Astrocyte (in vitro differentiated cells and primary cell): ENCODE measurements around the gene SIRPB2. TPM values are rescaled to one million over a fixed set of nuclear protein-coding genes. Genes with fewer than 3 reads are reported as not detected.

Experiments used
- DNase-seq: peaks from one replicate; pipeline ENCODE4 v3.0.0-alpha.2; 2010; ENCODE audit warnings: low read depth
- FAIRE-seq: peaks from 2 replicates; lab custom pipeline; 2011; peaks lifted over from hg19 to GRCh38; lab: Jason Lieb, UNC
- H2AFZ ChIP-seq: 2 replicates; pipeline ENCODE4 v1.6.0; 2012; ENCODE audit warnings: low read depth, low read length, inconsistent platforms
- H3K27ac ChIP-seq: 2 replicates; pipeline ENCODE4 v1.5.1; 2011; ENCODE audit warnings: low read depth, low read length, inconsistent platforms
- H3K27me3 ChIP-seq: 2 replicates; pipeline ENCODE4 v1.6.0; 2011; ENCODE audit warnings: low read length, inconsistent platforms; ENCODE audit not compliant: insufficient read depth
- H3K36me3 ChIP-seq: 2 replicates; pipeline ENCODE4 v1.5.1; 2011; ENCODE audit warnings: low read length, inconsistent platforms; ENCODE audit not compliant: insufficient read depth
- H3K4me1 ChIP-seq: 2 replicates; pipeline ENCODE4 v1.5.1; 2011; ENCODE audit warnings: low read length, inconsistent platforms; ENCODE audit not compliant: insufficient read depth
- H3K4me2 ChIP-seq: 2 replicates; pipeline ENCODE4 v1.6.0; 2012; ENCODE audit warnings: low read length, inconsistent platforms
- H3K4me3 ChIP-seq: 2 replicates; pipeline ENCODE4 v1.5.1; 2011; ENCODE audit warnings: low read depth, mild to moderate bottlenecking, low read length, inconsistent platforms; ENCODE audit not compliant: insufficient read depth
- H3K79me2 ChIP-seq: 2 replicates; pipeline ENCODE4 v1.6.0; 2012; ENCODE audit warnings: mild to moderate bottlenecking, low read length, inconsistent platforms; ENCODE audit not compliant: insufficient read depth
- H3K9ac ChIP-seq: 2 replicates; pipeline ENCODE4 v1.6.0; 2012; ENCODE audit warnings: mild to moderate bottlenecking, low read length, inconsistent platforms
- H3K9me3 ChIP-seq: 2 replicates; pipeline ENCODE4 v1.5.1; 2012; ENCODE audit warnings: low read depth, mild to moderate bottlenecking, low read length, inconsistent platforms; ENCODE audit not compliant: insufficient read depth
- H4K20me1 ChIP-seq: 2 replicates; pipeline ENCODE4 v1.6.0; 2012; ENCODE audit warnings: low read length, inconsistent platforms; ENCODE audit not compliant: insufficient read depth
- H3K27ac Mint-ChIP-seq: one replicate; pipeline ENCODE4 v1.8.0; 2021; ENCODE audit warnings: mild to moderate bottlenecking, mixed read lengths; ENCODE audit not compliant: unreplicated experiment
- H3K27me3 Mint-ChIP-seq: one replicate; pipeline ENCODE4 v1.8.0; 2021; ENCODE audit warnings: low read depth, mixed read lengths; ENCODE audit not compliant: unreplicated experiment
- H3K36me3 Mint-ChIP-seq: one replicate; pipeline ENCODE4 v1.8.0; 2021; ENCODE audit warnings: low read depth, mixed read lengths; ENCODE audit not compliant: unreplicated experiment
- H3K4me1 Mint-ChIP-seq: one replicate; pipeline ENCODE4 v1.8.0; 2021; ENCODE audit warnings: low read depth, mixed read lengths; ENCODE audit not compliant: unreplicated experiment
- H3K4me3 Mint-ChIP-seq: one replicate; pipeline ENCODE4 v1.8.0; 2021; ENCODE audit warnings: mild to moderate bottlenecking, moderate library complexity, mixed read lengths; ENCODE audit not compliant: unreplicated experiment
- H3K9me3 Mint-ChIP-seq: one replicate; pipeline ENCODE4 v1.8.0; 2021; ENCODE audit warnings: mild to moderate bottlenecking, mixed read lengths; ENCODE audit not compliant: unreplicated experiment
- CTCF ChIP-seq: IDR thresholded peaks from 2 replicates; pipeline ENCODE4 v1.5.1; 2011; ENCODE audit warnings: low read depth, mild to moderate bottlenecking, inconsistent platforms, low read length, moderate library complexity; ENCODE audit not compliant: insufficient read depth
- EZH2 ChIP-seq: IDR thresholded peaks from 2 replicates; pipeline ENCODE4 v1.6.1; 2012; ENCODE audit warnings: mild to moderate bottlenecking, low read length, inconsistent platforms; ENCODE audit not compliant: insufficient read depth
- total RNA-seq: library from RNA; stranded (reverse); gene quantifications from 2 replicates; pipeline ENCODE4 v1.2.1, GENCODE V29; 2021

The SIRPB2 gene
- total RNA-seq, 1 donor from 2014 or later, result not detected

- H3K4me1 Mint-ChIP-seq, result peaks cover 38% of the 10 kb centered on the region
- H3K9me3 Mint-ChIP-seq, result no peaks in the 10 kb centered on the region
- H3K27me3 ChIP-seq, result no peaks in the 10 kb centered on the region
- no peaks in the 10 kb centered on the region for H3K9me3 ChIP-seq
- H3K4me1 ChIP-seq, result peaks cover 18% of the 10 kb centered on the region
- H3K27ac ChIP-seq, result no peak overlapping the region
- H3K9ac ChIP-seq, result no peak overlapping the region
- FAIRE-seq (no peak), DNase-seq (no peak)
- peaks cover 59% of the 10 kb centered on the region for H3K79me2 ChIP-seq
- H3K4me3 Mint-ChIP-seq, result no peak overlapping the region
- H4K20me1 ChIP-seq, result peaks cover 76% of the 10 kb centered on the region
- H2AFZ ChIP-seq, result no peak overlapping the region
- no peak overlapping the region for H3K27ac Mint-ChIP-seq
- no peak overlapping the region for H3K4me2 ChIP-seq
- peaks cover 17% of the 10 kb centered on the region for H3K36me3 Mint-ChIP-seq
- no peak overlapping the region for H3K4me3 ChIP-seq
- TF ChIP-seq CTCF, result no peak
- TF ChIP-seq EZH2, result no peak
- no peaks in the 10 kb centered on the region for H3K27me3 Mint-ChIP-seq
- peaks cover 28% of the 10 kb centered on the region for H3K36me3 ChIP-seq
These were observed 30.9 kb downstream of the SIRPB2 start for GRCh38 chr20:1460275-1460674.

GRCh38 chr20:1457992-1458391, 33.2 kb downstream of the SIRPB2 start:
- DNase-seq, result no peak
- H3K4me2 ChIP-seq, result no peak overlapping the region
- peaks cover 59% of the 10 kb centered on the region for H4K20me1 ChIP-seq
- H3K36me3 ChIP-seq, result peaks cover 40% of the 10 kb centered on the region
- Mint-ChIP-seq H3K36me3 (peaks cover 25% of the 10 kb centered on the region), H3K27ac (no peak overlapping the region), H3K9me3 (no peaks in the 10 kb centered on the region), H3K4me1 (peaks cover 25% of the 10 kb centered on the region), H3K27me3 (no peaks in the 10 kb centered on the region), H3K4me3 (no peak overlapping the region)
- H3K79me2 ChIP-seq, result peaks cover 36% of the 10 kb centered on the region
- no peak overlapping the region for H2AFZ ChIP-seq
- TF ChIP-seq EZH2 (no peak), CTCF (no peak)
- H3K27me3 ChIP-seq, result no peaks in the 10 kb centered on the region
- H3K9ac ChIP-seq, result no peak overlapping the region
- H3K9me3 ChIP-seq, result no peaks in the 10 kb centered on the region
- H3K4me1 ChIP-seq, result peaks cover 14% of the 10 kb centered on the region
- no peak overlapping the region for H3K27ac ChIP-seq
- no peak for FAIRE-seq
- no peak overlapping the region for H3K4me3 ChIP-seq

GRCh38 chr20:1456300-1456699, 34.9 kb downstream of the SIRPB2 start:
- peaks cover 19% of the 10 kb centered on the region for H3K4me1 Mint-ChIP-seq
- H3K36me3 ChIP-seq, result peaks cover 55% of the 10 kb centered on the region
- TF ChIP-seq EZH2, result no peak
- TF ChIP-seq CTCF, result no peak
- peak overlapping the region; percentile 77 for H3K27ac ChIP-seq
- peaks cover 14% of the 10 kb centered on the region for H3K9me3 ChIP-seq
- H3K9ac ChIP-seq, result peak overlapping the region; percentile 39
- peak overlapping the region; percentile 71 for H3K4me3 Mint-ChIP-seq
- no peaks in the 10 kb centered on the region for H3K27me3 ChIP-seq
- no peak overlapping the region for H3K4me3 ChIP-seq
- no peaks in the 10 kb centered on the region for H3K9me3 Mint-ChIP-seq
- H3K27me3 Mint-ChIP-seq, result no peaks in the 10 kb centered on the region
- no peak overlapping the region for H2AFZ ChIP-seq
- H3K27ac Mint-ChIP-seq, result peak overlapping the region; percentile 98
- peaks cover 47% of the 10 kb centered on the region for H4K20me1 ChIP-seq
- H3K79me2 ChIP-seq, result peaks cover 22% of the 10 kb centered on the region
- H3K4me1 ChIP-seq, result peaks cover 14% of the 10 kb centered on the region
- DNase-seq (peak; percentile 85), FAIRE-seq (no peak)
- peaks cover 34% of the 10 kb centered on the region for H3K36me3 Mint-ChIP-seq
- H3K4me2 ChIP-seq, result peak overlapping the region; percentile 63
